ENCODE results near the gene CFHR1.
A peak's percentile ranks its signal among the peaks of the same experiment; 100 is the strongest.

Gene CFHR1

GRCh38 chr1:196875935-196876334 is 56.4 kb downstream of the CFHR1 start:
- Mint-ChIP-seq H3K27me3 (ENCODE audit: low read depth) (peaks cover 35% of the 10 kb centered on the region), H3K36me3 (ENCODE audit: low read depth) (no peaks in the 10 kb centered on the region), H3K27ac (no peak overlapping the region), H3K9me3 (no peaks in the 10 kb centered on the region), H3K4me3 (no peak overlapping the region), H3K4me1 (no peaks in the 10 kb centered on the region)
- no peak for TF ChIP-seq CTCF (IDR thresholded peaks at IDR 0.05; ENCODE audit: unreplicated experiment in 3 of 3)

GRCh38 chr1:196877964-196878363 is 58.4 kb downstream of the CFHR1 start:
- no peak for TF ChIP-seq CTCF (IDR thresholded peaks at IDR 0.05; ENCODE audit: unreplicated experiment in 3 of 3)
- no peaks in the 10 kb centered on the region for H3K36me3 Mint-ChIP-seq (ENCODE audit: low read depth)
- no peak overlapping the region for H3K27ac Mint-ChIP-seq
- H3K4me3 Mint-ChIP-seq = peak overlapping the region; percentile 71 to 79 (median 77)
- peaks cover 43% of the 10 kb centered on the region for H3K27me3 Mint-ChIP-seq (ENCODE audit: low read depth)
- H3K9me3 Mint-ChIP-seq = peaks cover 4% of the 10 kb centered on the region
- no peaks in the 10 kb centered on the region for H3K4me1 Mint-ChIP-seq
